Epithelial cell of proximal tubule (primary cell): ENCODE data around the gene ZFYVE28. TPM values are rescaled to one million over a fixed set of nuclear protein-coding genes. Genes with fewer than 3 reads are reported as not detected.
"Not testable (repeated sequence)": the region's sequence is repeated elsewhere in the genome, so short reads cannot be mapped to it uniquely, and the experiment has no call there.

Experiments
- DNase-seq: peaks from one replicate; pipeline ENCODE4 v3.0.0-alpha.2; 2011; ENCODE audit warnings: low read depth
- H3K4me3 ChIP-seq: 2 replicates; pipeline ENCODE4 v1.5.1; 2011; ENCODE audit warnings: low read depth, mild to moderate bottlenecking, low read length
- CTCF ChIP-seq: conservative IDR thresholded peaks from 2 replicates; pipeline ENCODE4 v1.5.1; 2012; ENCODE audit warnings: low read depth, mild to moderate bottlenecking, low read length
- total RNA-seq: library from RNA; depleted of rRNA; stranded (reverse); fragments of >200 nt; gene quantifications from 2 replicates; pipeline ENCODE4 v1.2.3, GENCODE V29; 2015

The ZFYVE28 gene
- total RNA-seq, 1 donor from 2014 or later: 0.58 TPM

GRCh38 chr4:2388429-2389182, 29.8 kb downstream of the ZFYVE28 start:
- TF ChIP-seq CTCF: no peak
- no peak for DNase-seq
- H3K4me3 ChIP-seq: no peak overlapping the region

- no peak for DNase-seq
- no peak for TF ChIP-seq CTCF
- no peak overlapping the region for H3K4me3 ChIP-seq
Measured at GRCh38 chr4:2387829-2388228, 30.6 kb downstream of the ZFYVE28 start.

GRCh38 chr4:2387218-2387617, 31.2 kb downstream of the ZFYVE28 start:
- DNase-seq: no peak
- H3K4me3 ChIP-seq: no peak overlapping the region
- TF ChIP-seq CTCF: no peak

- no peak for DNase-seq
- TF ChIP-seq CTCF: no peak
- no peak overlapping the region for H3K4me3 ChIP-seq
Measured at GRCh38 chr4:2386717-2387116, 31.7 kb downstream of the ZFYVE28 start.

- no peak for DNase-seq
- H3K4me3 ChIP-seq: no peak overlapping the region
- no peak for TF ChIP-seq CTCF
Measured at GRCh38 chr4:2385516-2385915, 32.9 kb downstream of the ZFYVE28 start.

- no peak for TF ChIP-seq CTCF
- no peak for DNase-seq
Measured at GRCh38 chr4:2384245-2384644, 34.2 kb downstream of the ZFYVE28 start.

GRCh38 chr4:2383760-2384159, 34.7 kb downstream of the ZFYVE28 start:
- TF ChIP-seq CTCF: no peak
- H3K4me3 ChIP-seq: no peak overlapping the region
- no peak for DNase-seq

More at GRCh38 chr4:2384245-2384644, 34.2 kb downstream of the ZFYVE28 start:
- no peak overlapping the region for H3K4me3 ChIP-seq

GRCh38 chr4:2383220-2383631, 35.2 kb downstream of the ZFYVE28 start:
- H3K4me3 ChIP-seq, DNase-seq: not testable (repeated sequence)

GRCh38 chr4:2382769-2383202, 35.7 kb downstream of the ZFYVE28 start:
- not testable (repeated sequence) for H3K4me3 ChIP-seq, DNase-seq

- H3K4me3 ChIP-seq, DNase-seq: not testable (repeated sequence)
Measured at GRCh38 chr4:2380589-2380988, 37.9 kb downstream of the ZFYVE28 start.
